Measurements from ENCODE around the gene DMXL2. TPM values are rescaled to one million over a fixed set of nuclear protein-coding genes. Genes with fewer than 3 reads are reported as not detected.
"Not testable (repeated sequence)": the region's sequence is repeated elsewhere in the genome, so short reads cannot be mapped to it uniquely, and the experiment has no call there.

Gene DMXL2
- total RNA-seq, 3 donors from 2014 or later (not counting 1 experiment from before 2014, with no cell fraction given): 6.4 to 12.4 (median 11.3) TPM

GRCh38 chr15:51424780-51425179 is 197.8 kb downstream of the DMXL2 start:
- H3K36me3 ChIP-seq (ENCODE audit: control insufficient read depth, insufficient read depth, low read length): no peaks in the 10 kb centered on the region
- Mint-ChIP-seq H3K4me1 (no peaks in the 10 kb centered on the region), H3K36me3 (no peaks in the 10 kb centered on the region), H3K27ac (no peak overlapping the region), H3K27me3 (ENCODE audit: low read depth in 2 of 2) (no peaks in the 10 kb centered on the region), H3K4me3 (no peak overlapping the region), H3K9me3 (peaks cover 0 to 2% of the 10 kb centered on the region in 2 donors)
- no peak overlapping the region for H3K4me3 ChIP-seq (ENCODE audit: low read length)
- TF ChIP-seq CTCF (IDR thresholded peaks at IDR 0.05): no peak
- WGBS (ENCODE audit: insufficient coverage): 86% methylated on average over 1 of the region's 1 CpG
- DNase-seq (no peak), ATAC-seq (no peak)
- intact Hi-C loops (cut with micrococcal nuclease): no loop called here
- no peaks in the 10 kb centered on the region for H3K9me3 ChIP-seq (ENCODE audit: control insufficient read depth, insufficient read depth, low read length)
- no peak overlapping the region for H3K27ac ChIP-seq (ENCODE audit: low read length)
- no peaks in the 10 kb centered on the region for H3K27me3 ChIP-seq (ENCODE audit: control insufficient read depth, insufficient read depth, low read length)
- no peaks in the 10 kb centered on the region for H3K4me1 ChIP-seq (ENCODE audit: control insufficient read depth, insufficient read depth, low read length)

- H3K4me1 ChIP-seq (ENCODE audit: control insufficient read depth, insufficient read depth, low read length); DNase-seq; H3K9me3 ChIP-seq (ENCODE audit: control insufficient read depth, insufficient read depth, low read length); H3K36me3 Mint-ChIP-seq; H3K9me3 Mint-ChIP-seq; H3K4me3 ChIP-seq (ENCODE audit: low read length); H3K27me3 Mint-ChIP-seq (ENCODE audit: low read depth in 2 of 2); intact Hi-C loops (cut with micrococcal nuclease); H3K27me3 ChIP-seq (ENCODE audit: control insufficient read depth, insufficient read depth, low read length); H3K4me3 Mint-ChIP-seq; H3K36me3 ChIP-seq (ENCODE audit: control insufficient read depth, insufficient read depth, low read length); H3K4me1 Mint-ChIP-seq; ATAC-seq; H3K27ac Mint-ChIP-seq; H3K27ac ChIP-seq (ENCODE audit: low read length): not testable (repeated sequence)
- 100% methylated on average over 1 of the region's 16 CpGs for WGBS (ENCODE audit: insufficient coverage)
Measured at GRCh38 chr15:51423040-51423439, 199.5 kb downstream of the DMXL2 start.

DNA sequence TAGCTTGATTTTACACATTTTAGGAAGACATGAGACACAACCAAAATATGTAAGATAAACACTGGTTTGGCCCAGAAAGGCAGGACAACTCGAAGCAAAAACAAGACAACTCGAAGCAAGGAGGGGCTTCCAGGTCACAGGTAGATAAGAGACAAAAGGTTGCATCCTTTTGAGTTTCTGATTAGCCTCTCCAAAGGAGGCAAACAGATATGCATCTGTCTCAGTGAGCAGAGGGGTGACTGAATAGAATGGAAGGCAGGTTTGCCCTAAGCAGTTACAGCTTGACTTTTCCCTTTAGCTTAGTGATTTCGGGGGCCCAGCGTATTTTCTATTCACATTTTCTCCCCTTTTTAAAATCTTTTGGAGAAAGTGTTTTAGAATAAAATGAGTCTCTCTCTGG is 206.4 kb downstream of the DMXL2 start:
- H3K27ac Mint-ChIP-seq: no peak overlapping the region
- Histone ChIP-seq H3K4me1 (ENCODE audit: control insufficient read depth, insufficient read depth, low read length) (no peaks in the 10 kb centered on the region), H3K27me3 (ENCODE audit: control insufficient read depth, insufficient read depth, low read length) (no peaks in the 10 kb centered on the region), H3K9me3 (ENCODE audit: control insufficient read depth, insufficient read depth, low read length) (no peaks in the 10 kb centered on the region), H3K4me3 (ENCODE audit: low read length) (no peak overlapping the region), H3K36me3 (ENCODE audit: control insufficient read depth, insufficient read depth, low read length) (no peaks in the 10 kb centered on the region), H3K27ac (ENCODE audit: low read length) (no peak overlapping the region)
- 55% methylated on average over 2 of the region's 4 CpGs for WGBS (ENCODE audit: insufficient coverage)
- H3K4me1 Mint-ChIP-seq: no peaks in the 10 kb centered on the region
- intact Hi-C loops (cut with micrococcal nuclease): no loop called here
- ATAC-seq (no peak), DNase-seq (no peak)
- no peak overlapping the region for H3K4me3 Mint-ChIP-seq
- no peaks in the 10 kb centered on the region for H3K36me3 Mint-ChIP-seq
- H3K9me3 Mint-ChIP-seq: no peaks in the 10 kb centered on the region
- H3K27me3 Mint-ChIP-seq (ENCODE audit: low read depth in 2 of 2): no peaks in the 10 kb centered on the region
- TF ChIP-seq CTCF (IDR thresholded peaks at IDR 0.05): no peak

GRCh38 chr15:51414256-51414860 is 208.2 kb downstream of the DMXL2 start:
- Histone ChIP-seq H3K27ac (ENCODE audit: low read length) (no peak overlapping the region), H3K4me1 (ENCODE audit: control insufficient read depth, insufficient read depth, low read length) (no peaks in the 10 kb centered on the region), H3K9me3 (ENCODE audit: control insufficient read depth, insufficient read depth, low read length) (no peaks in the 10 kb centered on the region), H3K27me3 (ENCODE audit: control insufficient read depth, insufficient read depth, low read length) (no peaks in the 10 kb centered on the region), H3K4me3 (ENCODE audit: low read length) (no peak overlapping the region), H3K36me3 (ENCODE audit: control insufficient read depth, insufficient read depth, low read length) (no peaks in the 10 kb centered on the region)
- no peaks in the 10 kb centered on the region for H3K4me1 Mint-ChIP-seq
- no peak for DNase-seq
- no peak for TF ChIP-seq CTCF (IDR thresholded peaks at IDR 0.05)
- ATAC-seq: no peak
- no peaks in the 10 kb centered on the region for H3K36me3 Mint-ChIP-seq
- WGBS (ENCODE audit: insufficient coverage): 85% methylated on average over 4 of the region's 4 CpGs
- no peaks in the 10 kb centered on the region for H3K9me3 Mint-ChIP-seq
- H3K27ac Mint-ChIP-seq: no peak overlapping the region
- H3K27me3 Mint-ChIP-seq (ENCODE audit: low read depth in 2 of 2): peaks cover 0 to 3% of the 10 kb centered on the region in 2 donors
- intact Hi-C loops (cut with micrococcal nuclease): no loop called here
- no peak overlapping the region for H3K4me3 Mint-ChIP-seq

Data from natural killer cell (primary cell).